GM20431 (cell line): Measurements from ENCODE around the gene SPOCD1.

Experiments used
- in situ Hi-C: fragments of 300-500 bp; cut with MseI, MboI; formaldehyde crosslinking; loops from one replicate; pipeline ENCODE4 v1.15.0; 2020; ENCODE audit warnings: low sequenced_read_pairs; ENCODE audit not compliant: unreplicated experiment

The SPOCD1 gene

DNA sequence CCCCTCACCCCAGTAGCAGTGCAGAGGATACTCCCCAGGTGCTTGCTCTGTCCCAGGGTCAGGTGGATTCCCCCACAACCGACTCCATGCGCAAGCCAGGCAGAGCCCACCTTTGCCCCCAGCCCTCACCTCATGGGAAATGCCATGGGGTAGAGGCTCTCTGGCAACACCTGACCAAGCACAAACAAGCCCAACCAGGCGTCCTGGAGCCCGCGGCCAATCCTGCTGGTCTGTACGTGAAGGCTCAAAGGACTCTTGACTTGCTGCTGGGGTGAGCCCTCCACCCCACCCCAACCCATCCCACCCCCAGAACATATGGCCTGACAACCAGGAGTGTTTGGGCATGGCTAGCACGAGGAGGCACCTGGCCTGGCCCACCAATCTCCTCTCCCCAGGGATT lies 53.5 kb downstream of the SPOCD1 start:
- in situ Hi-C loops, result no loop called here

GRCh38 chr1:31761883-31762282 lies 53.9 kb downstream of the SPOCD1 start:
- in situ Hi-C loops, result no loop called here

- in situ Hi-C loops, result no loop called here
Observed at GRCh38 chr1:31760471-31761470, 55.1 kb downstream of the SPOCD1 start.

- in situ Hi-C loops, result no loop called here
Observed at GRCh38 chr1:31759298-31760023, 56.4 kb downstream of the SPOCD1 start.

- in situ Hi-C loops, result no loop called here
Observed at GRCh38 chr1:31758823-31759222, 57.0 kb downstream of the SPOCD1 start.

GRCh38 chr1:31757989-31758388 lies 57.8 kb downstream of the SPOCD1 start:
- in situ Hi-C loops, result no loop called here

DNA sequence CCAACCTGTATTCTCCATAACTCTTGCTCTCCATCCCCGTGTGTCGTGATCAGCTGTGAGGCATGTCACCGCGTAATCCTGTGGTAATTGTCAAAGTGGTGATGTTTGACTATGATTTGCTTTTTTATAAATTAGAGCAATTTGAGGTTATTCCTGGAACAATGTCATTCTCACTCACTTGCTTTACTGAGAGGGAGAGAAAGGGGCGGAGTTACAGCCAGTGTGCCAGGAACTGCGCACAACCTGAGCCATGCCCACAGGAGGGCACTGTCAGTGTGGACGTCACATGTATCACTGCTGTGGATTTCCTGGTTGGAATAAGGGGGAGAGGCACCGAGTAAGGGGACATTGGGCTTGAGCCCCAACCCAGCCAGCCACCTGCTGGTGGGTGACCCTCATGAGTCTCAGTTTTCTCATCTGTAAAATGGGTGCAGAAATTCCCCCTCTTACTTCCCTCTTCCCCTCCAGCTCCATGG lies 58.6 kb downstream of the SPOCD1 start:
- in situ Hi-C loops, result no loop called here

GRCh38 chr1:31756578-31756977 lies 59.2 kb downstream of the SPOCD1 start:
- in situ Hi-C loops, result no loop called here

- in situ Hi-C loops, result no loop called here
Observed at GRCh38 chr1:31755850-31756492, 59.9 kb downstream of the SPOCD1 start.

DNA sequence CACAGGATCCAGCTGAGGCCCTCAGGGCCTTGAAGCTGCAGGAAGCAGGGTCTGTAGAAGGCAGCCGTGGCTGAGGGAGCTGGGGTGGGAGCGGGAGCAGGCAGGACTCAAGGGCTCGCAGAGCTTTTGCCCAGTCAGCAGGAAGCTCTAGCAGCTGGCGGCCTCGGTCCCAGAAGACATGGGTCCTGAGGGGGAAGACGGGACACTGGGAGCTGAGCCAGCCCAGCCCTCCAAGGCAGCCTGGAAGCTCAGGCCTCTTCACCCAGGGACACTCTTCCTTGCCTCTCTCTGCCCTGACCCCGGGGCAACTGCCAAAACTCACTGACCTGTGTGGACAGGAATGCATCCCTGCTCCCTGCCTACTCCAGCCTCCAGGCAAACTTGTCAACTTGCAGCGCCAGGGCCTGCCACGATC lies 60.6 kb downstream of the SPOCD1 start:
- in situ Hi-C loops, result no loop called here

DNA sequence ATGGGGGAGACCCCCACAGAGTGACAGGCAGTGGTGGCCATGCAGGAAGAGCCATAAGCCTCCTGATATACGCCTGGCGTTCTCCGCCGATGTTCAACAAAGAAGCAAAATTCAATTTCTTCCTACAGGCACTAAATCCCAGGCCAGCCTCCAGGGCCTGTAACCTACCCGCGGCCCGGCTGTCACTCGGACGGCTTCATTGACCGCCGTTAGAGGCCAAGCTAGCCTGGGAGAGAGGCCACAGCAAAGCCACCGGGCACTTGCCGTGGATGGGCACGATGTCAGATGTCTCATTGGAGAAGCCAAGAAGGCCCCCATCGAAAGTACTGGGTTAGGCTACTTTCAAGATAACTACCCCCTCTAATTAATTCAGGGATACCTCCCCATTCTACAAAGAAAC lies 61.4 kb downstream of the SPOCD1 start:
- in situ Hi-C loops, result no loop called here

- in situ Hi-C loops, result no loop called here
Observed at GRCh38 chr1:31753707-31754349, 62.0 kb downstream of the SPOCD1 start.

DNA sequence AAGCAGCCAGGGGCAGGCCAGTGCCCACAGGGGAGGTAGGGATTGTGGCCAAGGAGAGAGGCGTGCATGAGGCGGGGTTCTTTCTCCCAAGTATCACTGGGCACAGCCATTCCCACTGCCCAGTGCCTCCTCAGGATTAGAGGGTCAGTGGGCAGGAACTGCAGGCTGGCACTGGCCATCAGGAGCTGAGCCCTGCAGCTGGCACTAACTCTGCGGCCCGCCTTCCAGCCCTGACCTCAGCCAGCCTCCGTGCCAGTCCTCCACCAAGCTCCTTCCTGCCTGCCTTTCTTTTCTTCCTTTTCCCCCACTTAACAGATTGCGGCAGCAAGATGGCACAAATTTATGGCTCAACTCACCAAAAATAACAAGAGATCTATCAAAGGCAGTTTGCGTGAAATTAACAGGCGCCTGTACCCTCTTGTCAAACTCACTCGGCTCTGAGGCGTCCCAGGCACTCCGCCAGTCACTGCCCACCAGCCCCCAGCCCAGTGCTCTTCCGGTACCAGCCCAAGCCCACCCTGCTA lies 62.8 kb downstream of the SPOCD1 start:
- in situ Hi-C loops, result no loop called here

DNA sequence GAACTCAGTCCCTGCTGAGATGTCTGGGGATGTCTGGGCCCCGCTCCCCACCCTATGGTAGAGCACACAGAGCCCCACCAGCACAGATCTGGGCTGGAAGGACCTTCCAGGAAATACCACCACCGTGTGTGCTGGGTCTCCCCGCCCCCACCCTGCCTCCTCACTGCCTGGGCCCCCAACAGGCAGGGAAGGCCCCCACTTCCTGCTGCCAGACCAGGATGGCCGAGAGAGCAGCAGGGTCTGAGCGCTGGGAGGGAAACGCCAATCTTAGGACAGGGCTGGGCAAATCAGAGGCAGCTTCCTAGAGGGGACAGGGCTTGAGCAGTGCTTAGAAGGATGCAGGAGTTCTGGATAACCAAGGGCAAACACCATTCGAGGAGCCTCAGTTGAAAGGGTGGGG lies 63.6 kb downstream of the SPOCD1 start:
- in situ Hi-C loops, result no loop called here

DNA sequence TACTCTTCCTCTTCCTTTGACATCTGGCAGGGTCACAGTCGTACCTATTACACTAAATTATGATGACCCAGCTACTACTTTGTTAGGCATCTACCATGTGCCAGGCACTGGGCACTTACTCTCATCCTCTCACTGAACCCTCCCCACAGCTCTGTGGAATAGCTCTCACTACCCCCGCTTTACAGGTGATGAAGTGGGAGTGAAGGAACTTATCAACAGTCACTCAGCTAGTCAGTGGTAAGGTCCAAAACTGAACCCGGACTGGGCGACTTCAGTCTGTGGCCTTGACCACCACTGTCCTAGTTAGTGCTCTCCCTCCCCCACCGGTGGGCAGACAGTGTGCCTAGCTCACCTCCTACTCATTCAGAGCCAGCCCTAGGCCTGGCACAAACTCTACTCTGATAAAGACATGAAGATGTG lies 64.0 kb downstream of the SPOCD1 start:
- in situ Hi-C loops, result no loop called here

- in situ Hi-C loops, result no loop called here
Observed at GRCh38 chr1:31750858-31751510, 64.8 kb downstream of the SPOCD1 start.

GRCh38 chr1:31749785-31750735 lies 65.8 kb downstream of the SPOCD1 start:
- in situ Hi-C loops, result no loop called here

DNA sequence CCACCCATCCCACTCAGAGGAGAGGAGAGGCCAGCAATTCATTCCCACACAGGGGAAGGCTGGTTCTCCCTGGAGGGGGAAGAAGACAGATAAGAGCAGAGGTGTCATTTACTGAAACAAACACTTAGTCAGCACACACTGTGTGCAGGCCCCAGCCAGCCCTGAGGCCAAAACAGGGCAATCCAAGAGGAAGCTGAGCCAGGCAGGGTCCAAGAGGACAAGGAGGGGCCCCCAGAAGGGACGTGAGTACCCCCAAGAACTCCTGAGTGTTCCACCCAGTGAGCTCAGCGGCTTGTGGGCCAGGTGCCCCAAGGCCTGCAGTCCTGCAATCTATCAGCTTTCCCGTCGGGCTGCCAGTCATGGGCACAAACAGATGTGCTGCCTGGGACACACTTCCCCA lies 67.5 kb downstream of the SPOCD1 start:
- in situ Hi-C loops, result no loop called here
